Measurements from ENCODE around the gene UNC5B.

UNC5B gene

DNA sequence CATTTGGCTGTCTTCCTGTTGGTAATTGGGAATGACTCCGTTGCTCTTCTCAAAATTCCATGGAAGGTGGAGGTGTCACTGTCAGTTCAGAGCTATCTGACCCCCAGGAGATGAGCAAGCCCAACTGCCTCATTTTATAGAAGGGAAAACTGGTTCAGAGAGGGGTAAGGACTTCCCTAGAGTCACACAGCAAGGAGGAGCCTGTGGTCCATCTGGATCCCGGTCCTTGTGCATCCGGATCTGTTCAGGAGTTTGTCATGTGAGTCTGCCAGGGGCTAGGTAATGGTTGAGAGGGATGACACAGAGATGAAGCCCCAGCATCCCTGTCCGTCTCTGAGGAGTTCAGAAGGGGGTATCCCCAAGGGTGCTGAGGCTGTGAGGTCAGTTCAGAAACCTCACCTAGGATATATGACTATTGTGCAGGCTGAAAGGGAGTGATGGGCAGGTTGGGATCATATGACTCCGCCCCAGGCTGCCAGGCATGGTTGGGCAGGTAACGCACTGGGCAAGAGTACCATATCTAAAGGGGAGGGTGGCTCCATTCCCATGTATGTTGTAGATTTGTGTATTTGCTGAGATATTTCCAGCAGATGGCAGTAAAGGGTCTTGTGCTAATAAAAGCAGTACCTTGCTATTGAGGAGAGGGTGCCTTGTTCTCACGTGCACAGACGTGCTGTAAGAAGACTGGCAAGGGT lies 90.7 kb downstream of the UNC5B start:
- no peak for DNase-seq

DNA sequence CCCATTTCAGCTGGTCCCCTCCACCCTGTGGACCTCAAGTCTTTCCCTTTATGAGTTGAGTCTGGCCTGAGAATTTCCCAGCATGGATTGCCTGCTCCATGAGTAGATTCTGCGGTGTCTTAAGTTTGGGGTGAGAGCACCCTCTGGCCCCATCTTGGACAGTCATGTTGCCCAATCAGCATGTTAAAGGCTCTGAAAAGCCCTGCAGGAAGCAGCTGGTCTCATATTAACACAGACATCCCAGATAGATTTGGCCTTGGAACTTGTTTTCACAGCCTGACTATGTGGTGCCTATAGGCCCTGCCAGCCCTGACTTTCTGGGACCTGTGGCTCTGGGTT lies 91.2 kb downstream of the UNC5B start:
- DNase-seq = no peak

DNA sequence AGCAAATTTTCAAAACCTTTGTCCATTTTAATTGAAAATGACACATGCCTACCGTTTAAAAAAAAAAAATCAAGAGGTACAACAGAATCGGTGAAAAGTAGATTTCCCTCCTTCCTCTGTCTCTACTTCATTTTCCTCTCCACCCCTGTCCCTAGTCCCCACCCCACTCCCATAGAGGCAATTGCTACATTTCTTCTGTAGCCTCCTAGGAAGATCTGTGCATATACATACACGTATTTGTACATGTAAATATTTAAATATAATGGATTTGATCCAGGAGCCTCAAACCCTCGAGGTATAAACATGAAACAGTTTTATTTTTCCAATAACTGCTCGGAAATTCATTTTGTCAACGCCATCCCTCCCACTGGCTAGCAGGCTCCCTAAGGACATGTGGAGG lies 92.5 kb downstream of the UNC5B start:
- no peak for DNase-seq

DNA sequence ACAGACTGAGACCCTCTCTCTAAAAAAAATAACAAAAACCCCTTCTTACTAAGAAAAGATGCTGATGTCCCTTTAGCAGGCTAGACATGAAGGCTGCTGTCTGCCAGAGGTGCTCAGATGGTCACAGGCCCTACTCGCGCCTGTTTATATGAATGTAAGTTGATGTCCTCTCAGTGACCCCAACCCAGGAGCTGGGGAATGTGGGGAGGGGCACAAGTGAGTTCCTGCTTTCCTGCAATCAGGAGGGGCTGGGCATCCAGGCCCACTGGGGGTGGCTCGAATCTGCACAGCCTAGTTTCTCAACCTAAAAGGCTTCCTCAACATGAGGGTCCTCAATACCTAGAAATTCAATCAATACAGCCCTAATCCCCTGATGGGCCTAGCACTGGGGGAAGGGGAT lies 94.6 kb downstream of the UNC5B start:
- no peak for DNase-seq

DNA sequence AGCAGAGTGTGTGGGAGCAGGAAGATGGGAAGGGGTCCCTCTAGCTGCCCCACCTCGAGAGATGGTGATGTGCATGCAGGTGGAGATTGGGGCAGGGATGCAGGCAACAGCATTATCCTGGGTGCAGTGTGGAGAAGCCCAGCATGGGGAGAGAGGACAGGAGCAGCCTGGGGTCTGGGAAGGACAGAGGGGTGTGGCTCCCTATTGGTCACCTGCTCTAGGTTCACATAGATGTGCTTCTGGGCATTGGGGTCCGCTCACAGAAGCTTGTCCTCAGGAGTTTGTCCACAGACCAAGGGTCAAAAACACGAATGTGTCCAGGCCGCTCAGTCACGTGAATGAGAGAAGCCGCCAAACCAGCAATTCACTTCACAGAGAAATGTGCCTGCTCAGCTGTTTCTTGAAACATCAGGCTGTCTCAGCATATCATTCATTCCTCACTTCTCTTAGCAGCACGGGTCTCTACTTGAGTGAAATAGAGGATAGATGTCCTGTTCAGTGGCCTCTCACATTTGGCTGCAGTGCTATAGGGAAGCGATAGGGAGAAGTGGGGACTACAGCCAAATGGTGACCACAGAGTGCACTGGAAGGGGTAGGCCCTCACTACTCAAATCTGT lies 95.2 kb downstream of the UNC5B start:
- no peak for DNase-seq

DNA sequence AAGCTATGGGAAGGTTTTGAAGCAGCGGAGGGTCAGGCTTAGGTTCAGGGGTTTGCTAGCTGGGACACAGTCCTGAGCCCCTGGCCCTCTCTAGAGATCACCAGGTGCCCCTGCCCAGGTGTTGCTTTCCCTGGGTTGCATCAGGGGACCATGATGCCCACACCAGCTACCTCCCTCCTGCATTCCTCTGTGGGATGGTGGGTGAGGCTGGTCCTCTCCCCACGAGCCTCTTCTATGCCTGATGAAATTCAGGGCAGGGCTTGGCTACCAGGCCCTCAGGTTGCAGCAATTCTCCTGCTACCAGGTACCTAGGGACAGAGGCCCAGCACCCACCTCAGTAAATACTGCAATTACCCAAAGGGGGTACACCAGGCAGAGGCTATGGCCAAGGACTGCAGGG lies 95.9 kb downstream of the UNC5B start:
- no peak for DNase-seq

DNA sequence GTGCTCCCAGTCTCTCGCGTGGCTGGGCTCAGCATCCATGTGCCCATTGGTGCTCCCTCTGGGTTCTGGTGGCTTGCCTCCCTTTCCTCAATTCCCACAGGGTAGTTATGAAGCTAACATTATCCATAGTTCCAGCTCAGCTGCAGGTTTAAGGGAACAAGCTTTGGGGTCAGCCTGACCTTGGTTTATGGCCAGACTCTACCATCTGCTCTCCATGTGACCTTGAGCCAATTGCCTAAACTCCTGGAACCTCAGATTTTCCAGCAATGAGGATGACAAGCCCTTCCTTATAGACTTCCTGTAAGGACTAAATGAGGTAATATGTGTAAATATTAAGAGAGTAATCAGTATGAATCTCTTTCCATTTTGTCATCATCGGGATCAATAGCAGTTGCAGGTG lies 96.6 kb downstream of the UNC5B start:
- no peak for DNase-seq

DNA sequence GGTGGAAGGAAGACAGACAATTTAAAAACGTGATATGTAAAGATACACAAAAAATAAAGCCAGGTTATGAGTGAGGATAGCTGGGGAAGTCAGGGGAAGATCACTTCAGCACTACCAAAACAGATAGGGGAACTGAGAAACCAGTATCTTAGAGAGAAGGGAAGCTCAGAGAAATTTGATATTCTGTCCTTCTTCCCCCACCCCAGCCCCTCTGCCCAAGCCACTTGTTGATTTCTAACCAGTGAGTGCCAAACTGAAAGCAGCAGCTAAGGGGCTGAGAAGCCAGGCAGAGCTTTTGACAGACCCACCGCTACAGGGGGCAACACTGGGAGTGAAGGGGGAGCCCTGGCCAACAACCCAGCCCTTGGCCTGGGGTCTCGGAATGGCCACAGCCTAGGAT lies 97.5 kb downstream of the UNC5B start:
- no peak for DNase-seq

DNA sequence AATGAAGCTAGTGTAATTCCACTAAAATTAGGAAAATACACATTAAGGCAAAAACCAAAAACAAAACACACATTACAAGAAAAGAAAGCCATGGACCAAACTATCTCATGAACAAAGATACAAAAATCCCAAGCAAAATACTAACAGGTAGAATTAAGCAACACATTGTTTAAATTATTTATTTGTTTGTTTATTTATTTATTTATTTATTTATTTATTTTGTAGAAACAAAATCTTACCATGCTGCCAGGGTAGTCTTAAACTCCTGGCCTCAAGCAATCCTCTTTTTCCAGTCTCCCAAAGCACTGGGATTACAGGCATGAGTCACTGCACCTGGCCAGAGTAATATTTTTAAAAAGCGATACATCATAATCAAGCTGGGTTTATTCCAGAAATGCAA lies 99.8 kb downstream of the UNC5B start:
- no peak for DNase-seq

DNA sequence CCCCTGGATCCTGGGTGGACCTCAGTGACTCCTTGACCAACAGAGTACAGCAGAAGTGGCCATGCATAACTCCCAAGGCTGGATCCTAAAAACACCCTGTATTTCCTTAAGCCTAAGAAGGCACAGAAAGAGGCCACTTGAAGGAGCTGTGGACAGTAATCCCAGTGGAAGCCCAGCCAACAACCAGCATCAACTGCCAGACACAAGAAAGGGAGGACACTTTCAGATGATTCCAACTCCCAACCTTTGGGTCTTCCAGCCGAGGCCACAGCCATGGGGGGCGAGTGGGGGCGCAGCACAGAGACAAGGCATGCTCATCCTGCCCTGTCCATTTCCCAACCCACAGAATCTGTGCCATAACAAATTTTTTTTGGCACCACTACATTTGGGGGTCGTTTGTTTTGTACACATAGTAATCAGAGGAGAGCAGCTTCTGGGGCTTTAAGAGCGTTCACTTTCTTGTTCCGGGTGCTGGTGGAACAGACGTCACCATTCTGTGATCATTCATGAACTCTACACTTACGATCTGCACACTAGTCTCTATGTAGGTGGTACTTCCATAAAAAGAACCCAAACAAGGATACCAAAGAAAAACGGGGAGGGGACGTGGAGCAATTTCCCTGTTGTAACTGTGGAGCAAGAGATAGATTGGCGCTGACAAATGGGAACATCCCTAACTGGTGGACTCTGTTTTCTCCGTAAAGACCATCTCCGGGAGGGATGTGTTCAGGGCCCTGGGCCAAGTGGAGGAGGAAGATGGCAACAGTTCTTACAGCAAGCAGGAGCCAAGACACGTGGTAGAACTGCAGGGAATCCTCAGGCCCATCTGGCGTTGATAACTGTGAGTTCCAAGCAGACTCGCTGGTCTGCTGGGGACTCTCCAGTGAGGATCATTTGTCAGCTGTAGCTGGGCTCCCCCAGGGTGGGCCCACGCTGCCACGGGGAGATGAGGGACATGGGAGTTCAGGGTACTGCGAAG lies 100.7 kb downstream of the UNC5B start:
- no peak for DNase-seq

DNA sequence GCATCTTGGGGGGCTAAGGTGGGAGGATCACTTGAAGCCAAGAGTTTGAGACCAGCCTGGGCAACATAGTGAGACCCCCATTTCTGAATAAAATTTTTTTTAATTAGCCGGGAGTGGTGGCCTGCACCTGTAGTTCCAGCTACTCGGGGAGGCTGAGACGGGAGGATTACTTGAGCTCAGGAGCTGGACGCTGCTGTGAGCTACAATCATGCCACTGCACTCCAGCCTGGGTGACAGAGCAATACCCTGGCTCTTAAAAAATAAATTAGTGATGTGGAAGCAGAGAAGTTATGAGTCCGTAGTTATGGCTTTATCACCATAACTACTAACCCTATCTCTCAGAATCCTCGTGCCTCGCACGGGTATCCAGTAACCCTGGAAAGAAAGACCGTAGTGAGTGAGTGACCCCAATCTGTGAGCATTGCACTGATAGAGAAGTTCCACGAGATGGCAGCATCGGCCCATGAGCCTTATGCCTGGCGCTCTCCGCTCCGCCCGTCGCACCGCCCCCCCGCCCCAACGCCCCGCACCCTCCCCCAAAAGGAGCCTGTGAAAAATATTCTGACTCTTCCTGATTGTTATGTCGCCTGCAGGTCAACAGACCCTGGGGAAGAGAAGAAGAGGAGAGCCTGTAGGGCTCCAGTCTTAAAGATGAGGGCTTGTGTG lies 101.8 kb downstream of the UNC5B start:
- no peak for DNase-seq

DNA sequence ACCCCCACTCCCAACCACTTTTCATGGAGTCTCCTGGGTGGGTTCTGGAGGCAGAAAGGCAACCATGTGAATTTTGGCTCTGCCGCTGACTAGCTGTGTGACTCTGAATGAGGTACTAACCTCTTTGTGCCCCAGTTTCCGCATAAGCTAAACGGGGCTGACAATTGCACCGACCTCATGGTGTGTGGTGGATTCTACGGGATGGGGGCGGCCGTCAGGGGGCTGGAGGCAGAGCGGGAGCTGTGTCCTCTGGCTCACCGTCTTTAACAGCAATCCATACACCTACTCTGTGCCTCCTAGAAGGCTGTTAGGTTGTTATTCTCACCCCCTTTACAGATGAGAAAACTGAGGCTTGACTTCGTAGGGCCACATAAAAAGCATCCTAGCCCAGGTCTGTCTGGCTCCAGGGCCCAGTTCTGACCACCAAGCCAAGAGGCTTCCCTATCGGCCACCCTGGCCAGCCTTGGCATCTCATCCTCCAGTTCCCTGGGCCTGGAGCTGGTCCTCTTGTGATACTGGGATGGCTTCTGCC lies 102.4 kb downstream of the UNC5B start:
- no peak for DNase-seq

DNA sequence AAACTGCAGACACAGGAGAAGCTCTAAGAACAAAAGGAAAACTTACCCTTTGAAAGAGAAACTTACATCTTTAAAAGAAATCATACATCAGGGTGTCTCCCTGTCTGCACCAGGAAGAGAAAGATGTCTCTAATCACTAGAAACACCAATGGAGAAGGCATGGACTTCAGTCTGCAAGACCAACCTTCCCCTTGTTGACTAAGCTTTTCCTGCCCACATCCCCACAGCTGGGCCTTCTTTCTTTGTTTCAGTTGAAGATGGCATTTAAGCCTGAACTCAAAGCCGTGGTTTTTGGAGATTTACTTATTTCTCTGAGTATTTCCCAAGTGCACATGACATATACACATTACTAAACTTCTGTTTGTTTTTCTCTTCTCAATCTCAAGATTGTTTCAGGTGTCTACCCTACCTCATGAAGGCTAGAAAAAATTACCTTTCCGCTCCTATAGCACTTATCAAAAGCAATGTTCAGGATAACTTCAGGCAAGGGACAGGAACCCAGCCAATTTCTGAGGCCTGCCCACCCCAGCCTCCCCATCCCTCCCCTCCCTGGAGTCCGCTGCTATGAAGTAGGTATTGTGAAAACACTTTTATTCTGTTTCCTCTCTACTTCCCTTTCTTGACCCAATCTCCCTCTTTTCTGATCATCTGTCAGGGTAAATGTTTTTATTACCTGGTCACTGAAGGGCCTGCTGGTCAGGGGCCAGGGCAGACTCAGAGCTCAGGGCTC lies 103.9 kb downstream of the UNC5B start:
- no peak for DNase-seq

DNA sequence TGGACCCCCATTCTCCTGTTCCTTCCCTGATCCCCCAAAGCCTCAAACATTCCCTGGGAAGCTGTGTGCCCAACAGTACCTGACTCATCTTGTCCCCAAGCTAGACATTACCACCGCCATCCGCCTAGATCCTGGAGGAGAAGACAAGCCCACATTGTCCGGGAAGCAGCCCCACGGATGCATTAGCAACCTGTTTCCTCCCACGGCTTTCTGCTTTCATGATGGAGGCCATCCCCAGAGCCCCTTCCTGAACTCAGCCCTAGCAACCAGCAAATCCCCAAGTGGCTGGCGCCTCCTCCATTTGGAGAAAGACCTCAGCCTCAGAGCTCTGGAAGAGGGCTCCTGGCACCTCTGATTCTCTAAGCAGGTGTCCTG lies 104.4 kb downstream of the UNC5B start:
- no peak for DNase-seq

DNA sequence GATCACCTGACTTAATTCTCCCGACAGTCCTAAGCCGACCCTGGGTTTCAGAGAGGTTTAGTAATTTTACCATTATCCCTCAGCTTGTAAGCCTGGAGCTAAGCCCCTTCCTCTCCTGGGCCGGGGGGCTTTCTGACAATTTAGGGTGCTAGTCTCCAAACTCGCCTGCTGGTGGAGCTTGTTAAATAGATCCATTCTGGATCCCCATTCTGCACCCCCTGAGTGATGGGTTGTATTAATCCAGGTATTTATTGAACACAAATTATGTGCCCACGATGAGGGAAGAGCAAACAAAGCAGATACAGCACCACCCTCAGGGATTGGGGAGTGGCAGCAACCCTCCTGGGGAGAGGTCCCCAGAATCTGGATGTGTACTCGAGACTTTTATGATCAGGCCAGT lies 105.4 kb downstream of the UNC5B start:
- DNase-seq = no peak

DNA sequence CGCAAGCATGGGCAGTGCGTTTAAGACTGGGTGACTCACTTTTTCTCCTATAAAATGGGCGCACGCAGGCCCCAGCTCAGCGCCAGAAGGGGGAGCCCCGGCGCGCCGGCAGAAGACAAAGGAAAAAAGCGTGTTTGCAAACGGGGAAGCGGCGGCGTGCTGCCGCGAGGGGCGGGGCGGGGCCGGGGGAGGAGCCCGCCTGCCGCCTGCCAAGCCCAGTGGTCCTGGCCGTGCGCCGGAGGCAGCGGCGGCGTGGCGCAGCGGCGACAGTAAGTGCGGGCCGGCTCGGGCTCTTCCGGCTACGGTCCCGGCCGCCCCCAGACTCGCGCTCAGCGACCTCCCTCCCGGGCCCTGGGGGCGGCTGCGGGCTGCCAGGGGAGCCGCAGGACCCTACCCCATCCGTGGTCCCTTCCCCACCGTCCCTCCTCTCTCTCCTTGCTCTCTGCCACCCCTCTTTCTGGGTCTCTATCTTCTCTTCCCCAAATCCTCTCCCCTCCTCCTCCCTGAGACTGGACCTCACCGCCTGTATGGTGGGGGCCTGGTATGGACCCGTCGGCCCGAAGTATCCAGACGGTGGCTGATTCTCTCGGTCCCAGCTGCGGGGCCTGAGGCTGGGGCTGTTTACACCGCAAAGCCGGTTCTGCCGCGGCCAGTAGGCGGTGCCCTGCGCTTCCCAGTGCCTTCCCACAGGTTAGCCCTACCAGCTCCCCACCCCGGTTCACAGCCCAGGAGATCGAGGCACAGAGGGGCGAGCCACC lies 106.9 kb downstream of the UNC5B start, which contains the start of gene SLC29A3:
SLC29A3 (plus strand) TSS at position 218 of the 758 bp plus-strand sequence; CDS start at position 269, 51 bp downstream.
- peak; percentile 17 for DNase-seq

DNA sequence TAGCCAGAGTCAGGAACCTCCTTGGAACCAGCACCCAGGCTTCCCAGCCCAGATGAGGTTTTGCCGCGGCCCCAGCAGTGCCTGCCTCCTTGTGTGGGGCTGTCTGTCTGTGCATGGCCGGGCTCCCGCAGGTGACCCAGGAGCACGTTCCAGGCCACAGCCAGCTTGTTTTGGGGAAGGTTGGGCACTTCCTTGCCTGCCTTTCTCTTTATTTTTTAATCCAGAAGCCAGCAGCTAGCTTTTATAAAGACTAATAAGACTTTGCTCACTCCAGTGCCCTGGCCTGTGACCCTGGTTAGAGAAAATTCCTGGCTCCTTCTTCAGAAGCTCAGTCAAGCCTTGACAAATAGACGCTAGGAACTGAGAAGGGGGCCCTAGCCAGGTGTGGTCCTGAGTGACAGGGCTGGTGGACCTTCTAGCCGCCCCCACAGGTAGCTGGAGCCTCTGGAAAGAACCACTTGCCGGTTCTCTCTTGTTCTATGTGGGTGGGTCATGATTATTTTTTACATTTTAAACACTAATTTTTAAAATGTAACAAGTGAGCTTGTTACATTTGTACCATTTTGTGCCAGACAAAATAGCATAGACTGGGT lies 107.5 kb downstream of the UNC5B start:
- no peak for DNase-seq

DNA sequence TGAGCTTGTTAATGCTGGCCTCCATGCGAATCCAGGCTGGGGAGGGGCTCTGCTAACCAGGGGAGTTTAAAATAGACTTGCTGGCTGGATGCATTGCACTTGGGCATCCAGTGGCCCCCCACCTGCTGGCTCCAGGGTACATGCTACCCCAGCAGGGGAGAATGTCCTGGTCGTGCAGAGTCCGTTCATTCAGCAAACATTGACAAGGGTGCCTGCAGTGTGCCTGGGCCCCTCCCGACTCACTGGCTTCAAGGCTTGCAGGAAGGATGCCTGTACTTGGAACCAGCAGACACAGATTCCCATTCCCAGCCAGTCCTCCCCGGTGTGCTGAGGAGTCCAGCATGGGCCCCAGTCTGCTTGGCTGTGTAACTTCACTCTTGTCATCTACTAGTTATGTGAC lies 108.2 kb downstream of the UNC5B start:
- no peak for DNase-seq

DNA sequence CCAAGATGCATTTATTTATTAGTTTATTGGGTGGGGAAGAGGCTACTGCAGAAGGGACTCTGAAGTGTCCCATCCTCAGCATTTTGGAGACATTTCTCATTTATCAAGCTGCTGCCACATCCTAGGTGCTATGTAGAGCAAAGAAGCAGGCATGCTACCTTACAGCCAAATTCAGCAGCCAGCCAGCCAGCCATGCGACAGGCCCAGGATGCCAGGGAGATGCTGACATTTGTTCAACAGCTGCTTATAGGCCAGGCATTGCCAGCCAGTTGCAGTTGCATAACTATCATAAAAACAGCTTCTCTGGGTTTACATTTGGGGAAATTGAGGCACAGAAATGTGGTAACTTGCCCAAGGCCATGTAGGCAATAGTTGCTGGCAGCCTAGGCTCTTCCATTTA lies 109.0 kb downstream of the UNC5B start:
- no peak for DNase-seq

DNA sequence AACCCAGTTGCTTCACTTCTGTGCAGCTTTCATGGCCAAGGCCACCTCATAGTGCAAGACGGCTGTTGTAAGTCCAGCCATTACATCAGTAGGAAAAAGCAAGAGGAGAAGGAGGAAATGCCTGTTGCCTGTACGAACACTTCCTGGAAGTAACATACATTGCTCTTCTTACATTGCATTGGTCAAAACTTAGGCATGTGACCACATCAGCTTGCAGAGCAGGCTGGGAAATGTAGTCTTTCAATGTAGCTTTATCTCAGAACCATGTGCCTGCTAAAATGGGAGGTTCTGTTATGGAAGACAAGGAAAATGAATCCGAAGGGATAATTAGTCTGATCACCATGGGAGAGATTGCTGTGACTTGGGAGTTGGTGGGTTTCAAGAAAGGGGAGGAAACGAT lies 111.0 kb downstream of the UNC5B start:
- no peak for DNase-seq

DNA sequence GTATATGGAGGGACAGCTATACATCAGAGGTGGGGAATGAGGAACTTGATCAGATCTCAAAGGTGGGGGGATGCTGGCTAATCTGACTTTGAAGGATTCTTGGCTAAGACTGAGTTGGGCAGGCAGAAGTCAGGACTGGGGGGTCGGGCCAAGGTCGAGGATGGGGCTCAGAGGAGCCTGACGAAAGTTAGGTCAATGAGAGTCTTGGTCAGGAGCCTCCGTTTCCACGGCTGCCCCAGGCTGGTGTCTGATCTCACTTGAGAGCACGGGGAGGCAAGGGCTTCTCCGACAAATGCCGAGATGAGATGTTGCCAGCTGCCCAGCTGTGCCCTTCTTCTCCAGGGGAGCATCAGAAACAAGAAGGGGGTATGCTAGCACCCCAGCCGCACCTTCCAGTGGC lies 112.4 kb downstream of the UNC5B start:
- no peak for DNase-seq
